ENCODE results near the gene HCN3. TPM values are rescaled to one million over a fixed set of nuclear protein-coding genes. Genes with fewer than 3 reads are reported as not detected.
A peak's percentile ranks its signal among the peaks of the same experiment; 100 is the strongest.

HCN3 gene
- total and polyA plus RNA-seq, 2 of the 13 experiments (the other 11 are each of a cell fraction or from before 2014, with no cell fraction given) = 2.4 to 10.2 TPM

DNA sequence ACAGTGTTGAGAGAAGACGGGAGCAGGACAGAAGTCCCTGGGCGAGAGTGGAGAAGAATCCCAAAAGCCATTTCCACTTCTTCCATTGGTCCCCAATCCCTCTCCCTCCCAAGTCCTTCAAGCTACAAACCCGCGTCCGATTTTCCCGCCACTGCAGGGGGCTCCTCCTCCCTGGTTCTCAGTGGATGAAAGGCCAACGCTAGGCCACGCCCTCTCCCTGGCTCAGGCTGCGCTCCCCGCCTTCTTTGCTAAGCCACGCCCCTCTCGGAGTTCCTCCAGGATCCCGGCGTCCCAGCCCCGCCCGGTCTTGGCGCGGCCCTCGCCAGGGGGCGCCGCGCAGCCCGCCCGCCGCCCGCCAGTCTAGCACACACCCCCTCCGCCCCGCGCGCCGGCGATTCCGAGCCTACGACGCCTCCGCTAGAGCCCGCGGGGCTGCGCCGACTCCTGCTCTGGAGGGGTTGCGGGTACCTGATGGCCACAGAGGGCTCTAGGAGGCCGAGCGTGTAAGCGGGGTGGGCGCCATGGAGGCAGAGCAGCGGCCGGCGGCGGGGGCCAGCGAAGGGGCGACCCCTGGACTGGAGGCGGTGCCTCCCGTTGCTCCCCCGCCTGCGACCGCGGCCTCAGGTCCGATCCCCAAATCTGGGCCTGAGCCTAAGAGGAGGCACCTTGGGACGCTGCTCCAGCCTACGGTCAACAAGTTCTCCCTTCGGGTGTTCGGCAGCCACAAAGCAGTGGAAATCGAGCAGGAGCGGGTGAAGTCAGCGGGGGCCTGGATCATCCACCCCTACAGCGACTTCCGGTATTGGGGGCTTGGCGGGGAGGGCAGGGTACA, at the start of gene HCN3 (continued):
- TF ChIP-seq, protein P1, sequence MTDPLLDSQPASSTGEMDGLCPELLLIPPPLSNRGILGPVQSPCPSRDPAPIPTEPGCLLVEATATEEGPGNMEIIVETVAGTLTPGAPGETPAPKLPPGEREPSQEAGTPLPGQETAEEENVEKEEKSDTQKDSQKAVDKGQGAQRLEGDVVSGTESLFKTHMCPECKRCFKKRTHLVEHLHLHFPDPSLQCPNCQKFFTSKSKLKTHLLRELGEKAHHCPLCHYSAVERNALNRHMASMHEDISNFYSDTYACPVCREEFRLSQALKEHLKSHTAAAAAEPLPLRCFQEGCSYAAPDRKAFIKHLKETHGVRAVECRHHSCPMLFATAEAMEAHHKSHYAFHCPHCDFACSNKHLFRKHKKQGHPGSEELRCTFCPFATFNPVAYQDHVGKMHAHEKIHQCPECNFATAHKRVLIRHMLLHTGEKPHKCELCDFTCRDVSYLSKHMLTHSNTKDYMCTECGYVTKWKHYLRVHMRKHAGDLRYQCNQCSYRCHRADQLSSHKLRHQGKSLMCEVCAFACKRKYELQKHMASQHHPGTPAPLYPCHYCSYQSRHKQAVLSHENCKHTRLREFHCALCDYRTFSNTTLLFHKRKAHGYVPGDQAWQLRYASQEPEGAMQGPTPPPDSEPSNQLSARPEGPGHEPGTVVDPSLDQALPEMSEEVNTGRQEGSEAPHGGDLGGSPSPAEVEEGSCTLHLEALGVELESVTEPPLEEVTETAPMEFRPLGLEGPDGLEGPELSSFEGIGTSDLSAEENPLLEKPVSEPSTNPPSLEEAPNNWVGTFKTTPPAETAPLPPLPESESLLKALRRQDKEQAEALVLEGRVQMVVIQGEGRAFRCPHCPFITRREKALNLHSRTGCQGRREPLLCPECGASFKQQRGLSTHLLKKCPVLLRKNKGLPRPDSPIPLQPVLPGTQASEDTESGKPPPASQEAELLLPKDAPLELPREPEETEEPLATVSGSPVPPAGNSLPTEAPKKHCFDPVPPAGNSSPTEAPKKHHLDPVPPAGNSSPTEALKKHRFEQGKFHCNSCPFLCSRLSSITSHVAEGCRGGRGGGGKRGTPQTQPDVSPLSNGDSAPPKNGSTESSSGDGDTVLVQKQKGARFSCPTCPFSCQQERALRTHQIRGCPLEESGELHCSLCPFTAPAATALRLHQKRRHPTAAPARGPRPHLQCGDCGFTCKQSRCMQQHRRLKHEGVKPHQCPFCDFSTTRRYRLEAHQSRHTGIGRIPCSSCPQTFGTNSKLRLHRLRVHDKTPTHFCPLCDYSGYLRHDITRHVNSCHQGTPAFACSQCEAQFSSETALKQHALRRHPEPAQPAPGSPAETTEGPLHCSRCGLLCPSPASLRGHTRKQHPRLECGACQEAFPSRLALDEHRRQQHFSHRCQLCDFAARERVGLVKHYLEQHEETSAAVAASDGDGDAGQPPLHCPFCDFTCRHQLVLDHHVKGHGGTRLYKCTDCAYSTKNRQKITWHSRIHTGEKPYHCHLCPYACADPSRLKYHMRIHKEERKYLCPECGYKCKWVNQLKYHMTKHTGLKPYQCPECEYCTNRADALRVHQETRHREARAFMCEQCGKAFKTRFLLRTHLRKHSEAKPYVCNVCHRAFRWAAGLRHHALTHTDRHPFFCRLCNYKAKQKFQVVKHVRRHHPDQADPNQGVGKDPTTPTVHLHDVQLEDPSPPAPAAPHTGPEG (CRISPR knock-in tag; IDR thresholded peaks at IDR 0.05) = 0 out of 2 replicates have a peak, but pooled peaks have one; percentile 20
- peak; percentile 79 for TF ChIP-seq ZBTB7A (CRISPR knock-in tag; IDR thresholded peaks at IDR 0.05)
- TF ChIP-seq, protein P2, sequence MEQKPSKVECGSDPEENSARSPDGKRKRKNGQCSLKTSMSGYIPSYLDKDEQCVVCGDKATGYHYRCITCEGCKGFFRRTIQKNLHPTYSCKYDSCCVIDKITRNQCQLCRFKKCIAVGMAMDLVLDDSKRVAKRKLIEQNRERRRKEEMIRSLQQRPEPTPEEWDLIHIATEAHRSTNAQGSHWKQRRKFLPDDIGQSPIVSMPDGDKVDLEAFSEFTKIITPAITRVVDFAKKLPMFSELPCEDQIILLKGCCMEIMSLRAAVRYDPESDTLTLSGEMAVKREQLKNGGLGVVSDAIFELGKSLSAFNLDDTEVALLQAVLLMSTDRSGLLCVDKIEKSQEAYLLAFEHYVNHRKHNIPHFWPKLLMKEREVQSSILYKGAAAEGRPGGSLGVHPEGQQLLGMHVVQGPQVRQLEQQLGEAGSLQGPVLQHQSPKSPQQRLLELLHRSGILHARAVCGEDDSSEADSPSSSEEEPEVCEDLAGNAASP (CRISPR knock-in tag; IDR thresholded peaks at IDR 0.05; ENCODE audit: borderline replicate concordance) = 0 out of 2 replicates have a peak, but pooled peaks have one; percentile 10
- no peak for TF ChIP-seq ZNF335 (CRISPR knock-in tag; IDR thresholded peaks at IDR 0.05)
- no peak for TF ChIP-seq HMGA1 (CRISPR knock-in tag; conservative IDR thresholded peaks at IDR 0.05)
- peak; percentile 16; the same call in 1 of the 2 replicates for TF ChIP-seq FOXC1 (CRISPR knock-in tag; IDR thresholded peaks at IDR 0.05; ENCODE audit: borderline replicate concordance)
- TF ChIP-seq SMARCC2 (IDR thresholded peaks at IDR 0.05) = no peak
- no peak for TF ChIP-seq ZSCAN12 (CRISPR knock-in tag; IDR thresholded peaks at IDR 0.05)
- peak; percentile 97 for TF ChIP-seq SP4 (CRISPR knock-in tag; IDR thresholded peaks at IDR 0.05)
- no peak for TF ChIP-seq ZFP1 (CRISPR knock-in tag; IDR thresholded peaks at IDR 0.05)
- no peak for TF ChIP-seq PTBP1 (IDR thresholded peaks at IDR 0.05; ENCODE audit: low read depth, low read length, poor library complexity, severe bottlenecking)
- TF ChIP-seq MAFG (CRISPR knock-in tag; IDR thresholded peaks at IDR 0.05) = no peak
- TF ChIP-seq TBX2 (CRISPR knock-in tag; IDR thresholded peaks at IDR 0.05; ENCODE audit: borderline replicate concordance) = peak; percentile 58; the same call in 1 of the 2 replicates
- TF ChIP-seq ZMYM2 (CRISPR knock-in tag; IDR thresholded peaks at IDR 0.05) = no peak
- no peak for TF ChIP-seq TEAD2 (CRISPR knock-in tag; IDR thresholded peaks at IDR 0.05)
- TF ChIP-seq YEATS4 (CRISPR knock-in tag; IDR thresholded peaks at IDR 0.05; ENCODE audit: borderline replicate concordance) = peak; percentile 86; the same call in 1 of the 2 replicates
- TF ChIP-seq HOXA3 (CRISPR knock-in tag; IDR thresholded peaks at IDR 0.05) = peak; percentile 43
- TF ChIP-seq, protein P3, sequence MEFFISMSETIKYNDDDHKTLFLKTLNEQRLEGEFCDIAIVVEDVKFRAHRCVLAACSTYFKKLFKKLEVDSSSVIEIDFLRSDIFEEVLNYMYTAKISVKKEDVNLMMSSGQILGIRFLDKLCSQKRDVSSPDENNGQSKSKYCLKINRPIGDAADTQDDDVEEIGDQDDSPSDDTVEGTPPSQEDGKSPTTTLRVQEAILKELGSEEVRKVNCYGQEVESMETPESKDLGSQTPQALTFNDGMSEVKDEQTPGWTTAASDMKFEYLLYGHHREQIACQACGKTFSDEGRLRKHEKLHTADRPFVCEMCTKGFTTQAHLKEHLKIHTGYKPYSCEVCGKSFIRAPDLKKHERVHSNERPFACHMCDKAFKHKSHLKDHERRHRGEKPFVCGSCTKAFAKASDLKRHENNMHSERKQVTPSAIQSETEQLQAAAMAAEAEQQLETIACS (CRISPR knock-in tag; IDR thresholded peaks at IDR 0.05) = no peak; the same call in 1 of the 2 replicates
- no peak for TF ChIP-seq POLR2A (IDR thresholded peaks at IDR 0.05; ENCODE audit: insufficient read depth in 1 of 2, low read depth in 2 of 2, low read length in 2 of 2)
- 0 out of 2 replicates have a peak, but pooled peaks have one; percentile 15 for TF ChIP-seq ZNF788 (CRISPR knock-in tag; IDR thresholded peaks at IDR 0.05; ENCODE audit: borderline replicate concordance)
- TF ChIP-seq, protein P4, sequence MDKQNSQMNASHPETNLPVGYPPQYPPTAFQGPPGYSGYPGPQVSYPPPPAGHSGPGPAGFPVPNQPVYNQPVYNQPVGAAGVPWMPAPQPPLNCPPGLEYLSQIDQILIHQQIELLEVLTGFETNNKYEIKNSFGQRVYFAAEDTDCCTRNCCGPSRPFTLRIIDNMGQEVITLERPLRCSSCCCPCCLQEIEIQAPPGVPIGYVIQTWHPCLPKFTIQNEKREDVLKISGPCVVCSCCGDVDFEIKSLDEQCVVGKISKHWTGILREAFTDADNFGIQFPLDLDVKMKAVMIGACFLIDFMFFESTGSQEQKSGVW (CRISPR knock-in tag; IDR thresholded peaks at IDR 0.05; ENCODE audit: borderline replicate concordance) = no peak
